Panc1 (cell line): ENCODE measurements around the gene MYO3B.

Experiments
- TF ChIP-seq, protein P1 (sequence below): fragments of 450-650 bp; IDR thresholded peaks from 2 replicates; pipeline ENCODE4 v1.5.1; 2017; ENCODE audit warnings: mild to moderate bottlenecking
- TF ChIP-seq, protein P2 (sequence below), 2 experiments: IDR thresholded peaks; 2 replicates each; pipeline ENCODE4 v1.6.1; 2011 to 2012; ENCODE audit warnings: low read depth in 2 of 2, control low read depth in 1 of 2, low read length in 1 of 2, mild to moderate bottlenecking in 1 of 2, moderate library complexity in 1 of 2; ENCODE audit not compliant: insufficient read depth in 1 of 2

DNA sequence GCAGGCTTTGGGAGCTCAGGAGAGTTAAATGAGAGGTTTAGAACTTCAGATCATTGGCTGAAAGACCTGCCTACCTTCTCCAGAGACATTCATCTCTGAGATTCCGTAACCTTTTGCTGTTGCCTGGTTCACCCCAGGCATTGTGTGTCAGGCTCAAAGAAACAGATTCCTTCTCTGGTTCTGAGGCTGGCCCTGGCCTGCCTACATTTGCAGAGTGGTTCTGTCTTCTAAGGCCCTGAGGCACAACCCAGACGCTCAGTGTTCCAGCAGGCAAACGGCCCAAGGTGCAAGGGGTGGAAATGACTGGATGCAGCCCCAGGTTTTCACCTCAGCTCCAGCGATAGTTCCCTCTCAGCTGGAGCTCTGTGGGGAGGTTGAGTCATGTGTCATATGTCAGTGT is 48.3 kb downstream of the MYO3B start:
- TF ChIP-seq, protein P1, sequence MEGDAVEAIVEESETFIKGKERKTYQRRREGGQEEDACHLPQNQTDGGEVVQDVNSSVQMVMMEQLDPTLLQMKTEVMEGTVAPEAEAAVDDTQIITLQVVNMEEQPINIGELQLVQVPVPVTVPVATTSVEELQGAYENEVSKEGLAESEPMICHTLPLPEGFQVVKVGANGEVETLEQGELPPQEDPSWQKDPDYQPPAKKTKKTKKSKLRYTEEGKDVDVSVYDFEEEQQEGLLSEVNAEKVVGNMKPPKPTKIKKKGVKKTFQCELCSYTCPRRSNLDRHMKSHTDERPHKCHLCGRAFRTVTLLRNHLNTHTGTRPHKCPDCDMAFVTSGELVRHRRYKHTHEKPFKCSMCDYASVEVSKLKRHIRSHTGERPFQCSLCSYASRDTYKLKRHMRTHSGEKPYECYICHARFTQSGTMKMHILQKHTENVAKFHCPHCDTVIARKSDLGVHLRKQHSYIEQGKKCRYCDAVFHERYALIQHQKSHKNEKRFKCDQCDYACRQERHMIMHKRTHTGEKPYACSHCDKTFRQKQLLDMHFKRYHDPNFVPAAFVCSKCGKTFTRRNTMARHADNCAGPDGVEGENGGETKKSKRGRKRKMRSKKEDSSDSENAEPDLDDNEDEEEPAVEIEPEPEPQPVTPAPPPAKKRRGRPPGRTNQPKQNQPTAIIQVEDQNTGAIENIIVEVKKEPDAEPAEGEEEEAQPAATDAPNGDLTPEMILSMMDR, result no peak
- TF ChIP-seq, protein P2, sequence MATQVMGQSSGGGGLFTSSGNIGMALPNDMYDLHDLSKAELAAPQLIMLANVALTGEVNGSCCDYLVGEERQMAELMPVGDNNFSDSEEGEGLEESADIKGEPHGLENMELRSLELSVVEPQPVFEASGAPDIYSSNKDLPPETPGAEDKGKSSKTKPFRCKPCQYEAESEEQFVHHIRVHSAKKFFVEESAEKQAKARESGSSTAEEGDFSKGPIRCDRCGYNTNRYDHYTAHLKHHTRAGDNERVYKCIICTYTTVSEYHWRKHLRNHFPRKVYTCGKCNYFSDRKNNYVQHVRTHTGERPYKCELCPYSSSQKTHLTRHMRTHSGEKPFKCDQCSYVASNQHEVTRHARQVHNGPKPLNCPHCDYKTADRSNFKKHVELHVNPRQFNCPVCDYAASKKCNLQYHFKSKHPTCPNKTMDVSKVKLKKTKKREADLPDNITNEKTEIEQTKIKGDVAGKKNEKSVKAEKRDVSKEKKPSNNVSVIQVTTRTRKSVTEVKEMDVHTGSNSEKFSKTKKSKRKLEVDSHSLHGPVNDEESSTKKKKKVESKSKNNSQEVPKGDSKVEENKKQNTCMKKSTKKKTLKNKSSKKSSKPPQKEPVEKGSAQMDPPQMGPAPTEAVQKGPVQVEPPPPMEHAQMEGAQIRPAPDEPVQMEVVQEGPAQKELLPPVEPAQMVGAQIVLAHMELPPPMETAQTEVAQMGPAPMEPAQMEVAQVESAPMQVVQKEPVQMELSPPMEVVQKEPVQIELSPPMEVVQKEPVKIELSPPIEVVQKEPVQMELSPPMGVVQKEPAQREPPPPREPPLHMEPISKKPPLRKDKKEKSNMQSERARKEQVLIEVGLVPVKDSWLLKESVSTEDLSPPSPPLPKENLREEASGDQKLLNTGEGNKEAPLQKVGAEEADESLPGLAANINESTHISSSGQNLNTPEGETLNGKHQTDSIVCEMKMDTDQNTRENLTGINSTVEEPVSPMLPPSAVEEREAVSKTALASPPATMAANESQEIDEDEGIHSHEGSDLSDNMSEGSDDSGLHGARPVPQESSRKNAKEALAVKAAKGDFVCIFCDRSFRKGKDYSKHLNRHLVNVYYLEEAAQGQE (IDR thresholded peaks at IDR 0.05; ENCODE audit: insufficient read depth in 1 of 2, low read depth in 2 of 2, low read length in 1 of 2), result no peak
